A549 (cell line): Measurements from ENCODE around the gene GOLGA1. TPM values are rescaled to one million over a fixed set of nuclear protein-coding genes. Genes with fewer than 3 reads are reported as not detected.

Experiments
- ATAC-seq, 2 experiments: fragments of 200-7000 bp in 1 of 2; fragments of >200 bp in 1 of 2; cut with Nextera tagmentation in 1 of 2; cut with Tn5 transposase in 1 of 2; 3 replicates each; pipeline versions ENCODE4 v1.8.0 to v1.9.1; 2018 to 2020; ENCODE audit warnings: mild to moderate bottlenecking in 1 of 2, moderate library complexity in 1 of 2
- CTCF ChIA-PET: fragments of 300-600 bp; sonication (Branson Sonifier 250); formaldehyde crosslinking; extraction: SDS; loops from one replicate; lab custom pipeline; 2021; ENCODE audit warnings: antibody characterized with exemption, inconsistent platforms; lab: Yijun Ruan, JAX
- POLR2A ChIA-PET: fragments of 350-600 bp; formaldehyde crosslinking; extraction: SDS; loops from one replicate; lab custom pipeline; 2021; ENCODE audit warnings: antibody characterized with exemption, inconsistent platforms; lab: Yijun Ruan, JAX
- DNase-seq, 2 experiments: peaks; one replicate each; pipeline versions ENCODE4 v3.0.0 to v3.0.0-alpha.2; 2011 to 2016; ENCODE audit warnings: low read depth in 1 of 2, low spot score in 1 of 2
- FAIRE-seq: peaks from 2 replicates; lab custom pipeline; 2011; peaks lifted over from hg19 to GRCh38; lab: Jason Lieb, UNC
- H3K27ac ChIP-seq, 2 experiments: fragments of >200 bp; sonication (Bioruptor Twin); formaldehyde crosslinking; 3 replicates each; pipeline ENCODE4 v1.5.1; 2016 to 2017
- H3K4me1 ChIP-seq: fragments of >200 bp; sonication (Bioruptor Twin); formaldehyde crosslinking; 3 replicates; pipeline ENCODE4 v1.6.1; 2016
- H3K4me2 ChIP-seq: fragments of >200 bp; sonication (Bioruptor Twin); formaldehyde crosslinking; 3 replicates; pipeline ENCODE4 v1.6.1; 2016
- H3K4me3 ChIP-seq: fragments of >200 bp; sonication (Bioruptor Twin); formaldehyde crosslinking; 3 replicates; pipeline ENCODE4 v1.5.1; 2016
- H3K9me3 ChIP-seq: fragments of >200 bp; sonication (Bioruptor Twin); formaldehyde crosslinking; 3 replicates; pipeline ENCODE4 v1.6.1; 2016
- CHD2 ChIP-seq: fragments of 150-350 bp; IDR thresholded peaks from 2 replicates; pipeline ENCODE4 v1.6.1; 2014; ENCODE audit warnings: low read length; ENCODE audit not compliant: partially characterized antibody
- CHD4 ChIP-seq: fragments of 200-600 bp; sonication (generic); IDR thresholded peaks from 2 replicates; pipeline ENCODE4 v1.6.1; 2016; ENCODE audit warnings: antibody characterized with exemption, mild to moderate bottlenecking, borderline replicate concordance
- CTCF ChIP-seq: fragments of >200 bp; sonication (Bioruptor Twin); formaldehyde crosslinking; IDR thresholded peaks from 3 replicates; pipeline ENCODE4 v1.5.1; 2016
- E2F6 ChIP-seq: IDR thresholded peaks from 2 replicates; pipeline ENCODE4 v1.6.1; 2012; ENCODE audit warnings: low read depth, borderline replicate concordance
- EHMT2 ChIP-seq: fragments of 200-600 bp; sonication (generic); IDR thresholded peaks from 2 replicates; pipeline ENCODE4 v1.6.1; 2016; ENCODE audit warnings: antibody characterized with exemption, low read depth, mild to moderate bottlenecking, moderate library complexity
- FOSB ChIP-seq: fragments of 250-450 bp; sonication (Bioruptor Pico); IDR thresholded peaks from 2 replicates; pipeline ENCODE4 v1.5.0; 2020; ENCODE audit warnings: mild to moderate bottlenecking, moderate library complexity
- JUN ChIP-seq, 2 experiments: fragments of >200 bp; sonication (Bioruptor Twin); formaldehyde crosslinking; IDR thresholded peaks; 2 replicates in 1 of 2; 3 replicates in 1 of 2; pipeline ENCODE4 v1.6.1; 2016 to 2017
- KDM5A ChIP-seq: fragments of 200-600 bp; sonication (generic); IDR thresholded peaks from 2 replicates; pipeline ENCODE4 v1.6.1; 2016; ENCODE audit warnings: antibody characterized with exemption, mild to moderate bottlenecking
- MAFK ChIP-seq: fragments of 450-650 bp; IDR thresholded peaks from 2 replicates; pipeline ENCODE4 v1.6.1; 2014; ENCODE audit not compliant: partially characterized antibody
- MAX ChIP-seq: IDR thresholded peaks from 2 replicates; pipeline ENCODE4 v1.6.1; 2012
- POLR2AphosphoS2 ChIP-seq: conservative IDR thresholded peaks from 2 replicates; pipeline ENCODE4 v1.6.1; 2012; ENCODE audit warnings: low read length, improper control_type of control experiment, inconsistent platforms
- RAD21 ChIP-seq, 2 experiments: fragments of >200 bp in 1 of 2; sonication (Bioruptor Twin) in 1 of 2; formaldehyde crosslinking in 1 of 2; IDR thresholded peaks in 1 of 2; conservative IDR thresholded peaks in 1 of 2; 2 replicates in 1 of 2; 3 replicates in 1 of 2; pipeline ENCODE4 v1.6.1; 2012 to 2018; ENCODE audit warnings: inconsistent platforms in 1 of 2
- RARB ChIP-seq: fragments of 250-450 bp; sonication (Bioruptor Pico); IDR thresholded peaks from 2 replicates; pipeline ENCODE4 v1.8.0; 2021; ENCODE audit warnings: mild to moderate bottlenecking, moderate library complexity
- WGBS: methylation state at CpG from one replicate; pipeline ENCODE4 v1.1.6; 2017; ENCODE audit errors: missing lambda C conversion rate; 5-methylcytosine and 5-hydroxymethylcytosine counted together
- polyA plus RNA-seq, 4 experiments: library from polyadenylated mRNA; depleted of rRNA in 3 of 4; stranded (reverse); fragments of >200 nt; fragmentation: RNase III in 1 of 4; extraction: RNeasy Plus Mini Kit Qiagen cat#74134 plus additional on column Dnase treatment in 1 of 4; gene quantifications; 2 replicates in 3 of 4; 3 replicates in 1 of 4; pipeline ENCODE4 v1.2.3, GENCODE V29; 2011 to 2017
- TF ChIP-seq, protein P1 (sequence below): fragments of 200-600 bp; sonication (generic); IDR thresholded peaks from 2 replicates; pipeline ENCODE4 v1.6.1; 2016; ENCODE audit warnings: antibody characterized with exemption, mild to moderate bottlenecking, moderate library complexity
- TF ChIP-seq, protein P2 (sequence below): fragments of 250-450 bp; sonication (Bioruptor Pico); IDR thresholded peaks from 2 replicates; pipeline ENCODE4 v1.5.0; 2020; ENCODE audit warnings: low read depth, mild to moderate bottlenecking, moderate library complexity

GOLGA1 gene
- polyA plus RNA-seq, 2 of the 4 experiments (the other 2 are of a cell fraction), result 10.0 to 19.4 TPM

GRCh38 chr9:124855944-124856765, 84.7 kb downstream of the GOLGA1 start (continued):
- TF ChIP-seq, protein P1, sequence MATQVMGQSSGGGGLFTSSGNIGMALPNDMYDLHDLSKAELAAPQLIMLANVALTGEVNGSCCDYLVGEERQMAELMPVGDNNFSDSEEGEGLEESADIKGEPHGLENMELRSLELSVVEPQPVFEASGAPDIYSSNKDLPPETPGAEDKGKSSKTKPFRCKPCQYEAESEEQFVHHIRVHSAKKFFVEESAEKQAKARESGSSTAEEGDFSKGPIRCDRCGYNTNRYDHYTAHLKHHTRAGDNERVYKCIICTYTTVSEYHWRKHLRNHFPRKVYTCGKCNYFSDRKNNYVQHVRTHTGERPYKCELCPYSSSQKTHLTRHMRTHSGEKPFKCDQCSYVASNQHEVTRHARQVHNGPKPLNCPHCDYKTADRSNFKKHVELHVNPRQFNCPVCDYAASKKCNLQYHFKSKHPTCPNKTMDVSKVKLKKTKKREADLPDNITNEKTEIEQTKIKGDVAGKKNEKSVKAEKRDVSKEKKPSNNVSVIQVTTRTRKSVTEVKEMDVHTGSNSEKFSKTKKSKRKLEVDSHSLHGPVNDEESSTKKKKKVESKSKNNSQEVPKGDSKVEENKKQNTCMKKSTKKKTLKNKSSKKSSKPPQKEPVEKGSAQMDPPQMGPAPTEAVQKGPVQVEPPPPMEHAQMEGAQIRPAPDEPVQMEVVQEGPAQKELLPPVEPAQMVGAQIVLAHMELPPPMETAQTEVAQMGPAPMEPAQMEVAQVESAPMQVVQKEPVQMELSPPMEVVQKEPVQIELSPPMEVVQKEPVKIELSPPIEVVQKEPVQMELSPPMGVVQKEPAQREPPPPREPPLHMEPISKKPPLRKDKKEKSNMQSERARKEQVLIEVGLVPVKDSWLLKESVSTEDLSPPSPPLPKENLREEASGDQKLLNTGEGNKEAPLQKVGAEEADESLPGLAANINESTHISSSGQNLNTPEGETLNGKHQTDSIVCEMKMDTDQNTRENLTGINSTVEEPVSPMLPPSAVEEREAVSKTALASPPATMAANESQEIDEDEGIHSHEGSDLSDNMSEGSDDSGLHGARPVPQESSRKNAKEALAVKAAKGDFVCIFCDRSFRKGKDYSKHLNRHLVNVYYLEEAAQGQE, result no peak
- TF ChIP-seq EHMT2 (no peak), RAD21 (conservative IDR thresholded peaks at IDR 0.05 in 1 of 2, IDR thresholded peaks at IDR 0.05 in 1 of 2) (peak; percentile 33 to 43; a peak in 3 of 5 replicates), FOSB (CRISPR knock-in tag) (peak; percentile 84; the same call in 1 of the 2 replicates), KDM5A (no peak), POLR2AphosphoS2 (0 out of 2 replicates have a peak, but pooled peaks have one; percentile 6), JUN (IDR thresholded peaks at IDR 0.05) (no peak), RARB (no peak), CHD4 (no peak), MAX (peak; percentile 50), MAFK (no peak), CTCF (peak; percentile 40), E2F6 (0 out of 2 replicates have a peak, but pooled peaks have one; percentile 2)
- TF ChIP-seq, protein P2, sequence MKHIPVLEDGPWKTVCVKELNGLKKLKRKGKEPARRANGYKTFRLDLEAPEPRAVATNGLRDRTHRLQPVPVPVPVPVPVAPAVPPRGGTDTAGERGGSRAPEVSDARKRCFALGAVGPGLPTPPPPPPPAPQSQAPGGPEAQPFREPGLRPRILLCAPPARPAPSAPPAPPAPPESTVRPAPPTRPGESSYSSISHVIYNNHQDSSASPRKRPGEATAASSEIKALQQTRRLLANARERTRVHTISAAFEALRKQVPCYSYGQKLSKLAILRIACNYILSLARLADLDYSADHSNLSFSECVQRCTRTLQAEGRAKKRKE (CRISPR knock-in tag), result no peak

- no peaks in the 10 kb centered on the region for H3K9me3 ChIP-seq
- DNase-seq (no peak), FAIRE-seq (no peak), ATAC-seq (peak; percentile 0 to 1; a peak in 3 of 6 replicates)
- ChIA-PET POLR2A (interaction anchor here (0.6 to 5.5 kb wide), 6 partner anchors 10 to 196 kb away, joined by 3 to 52 read pairs (median 4); partner anchors contain the start of gene NR6A1), CTCF (interaction anchor here (0.6 to 43.0 kb wide), 14 partner anchors 11 to 449 kb away, joined by 3 to 2512 read pairs (median 5); partner anchors contain the start of genes NR6A1 and OLFML2A)
- 93% methylated on average over 18 of the region's 18 CpGs for WGBS
- peaks cover 43% of the 10 kb centered on the region for H3K4me1 ChIP-seq
- no peak overlapping the region for H3K4me2 ChIP-seq
- H3K27ac ChIP-seq, result no peak overlapping the region
- H3K4me3 ChIP-seq, result no peak overlapping the region
- no peak for TF ChIP-seq CHD2
Measured at GRCh38 chr9:124855566-124855943, 85.3 kb downstream of the GOLGA1 start.
